Measurements from ENCODE around the gene MAPK10.

DNA sequence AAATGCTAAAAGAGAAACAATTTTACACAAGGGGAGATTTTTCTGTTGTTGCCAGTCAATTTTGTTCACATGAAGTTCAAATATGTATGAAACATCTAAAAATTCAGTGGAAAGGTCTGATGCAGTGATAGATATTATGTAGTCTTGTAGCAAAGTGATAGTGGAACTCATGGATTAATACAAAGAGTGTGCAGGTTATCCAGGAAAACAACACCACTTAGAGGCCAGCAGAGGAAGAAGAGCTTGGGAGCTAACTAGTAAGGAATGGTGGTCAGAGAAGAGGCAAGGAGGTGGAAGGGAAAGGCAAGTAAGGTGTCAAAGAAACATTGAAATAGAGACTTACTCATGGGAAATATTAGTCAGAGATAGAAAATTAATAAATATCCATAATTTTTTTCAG lies 395.6 kb downstream of the MAPK10 start:
- TF ChIP-seq, protein P1, sequence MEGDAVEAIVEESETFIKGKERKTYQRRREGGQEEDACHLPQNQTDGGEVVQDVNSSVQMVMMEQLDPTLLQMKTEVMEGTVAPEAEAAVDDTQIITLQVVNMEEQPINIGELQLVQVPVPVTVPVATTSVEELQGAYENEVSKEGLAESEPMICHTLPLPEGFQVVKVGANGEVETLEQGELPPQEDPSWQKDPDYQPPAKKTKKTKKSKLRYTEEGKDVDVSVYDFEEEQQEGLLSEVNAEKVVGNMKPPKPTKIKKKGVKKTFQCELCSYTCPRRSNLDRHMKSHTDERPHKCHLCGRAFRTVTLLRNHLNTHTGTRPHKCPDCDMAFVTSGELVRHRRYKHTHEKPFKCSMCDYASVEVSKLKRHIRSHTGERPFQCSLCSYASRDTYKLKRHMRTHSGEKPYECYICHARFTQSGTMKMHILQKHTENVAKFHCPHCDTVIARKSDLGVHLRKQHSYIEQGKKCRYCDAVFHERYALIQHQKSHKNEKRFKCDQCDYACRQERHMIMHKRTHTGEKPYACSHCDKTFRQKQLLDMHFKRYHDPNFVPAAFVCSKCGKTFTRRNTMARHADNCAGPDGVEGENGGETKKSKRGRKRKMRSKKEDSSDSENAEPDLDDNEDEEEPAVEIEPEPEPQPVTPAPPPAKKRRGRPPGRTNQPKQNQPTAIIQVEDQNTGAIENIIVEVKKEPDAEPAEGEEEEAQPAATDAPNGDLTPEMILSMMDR (IDR thresholded peaks at IDR 0.05): no peak
- TF ChIP-seq POLR2A (IDR thresholded peaks at IDR 0.05): no peak
